LNCAP (cell line): Measurements from ENCODE around the gene ALDH1B1.
A peak's percentile ranks its signal among the peaks of the same experiment; 100 is the strongest.

Source experiments
- CTCF ChIP-seq: fragments of 450-650 bp; IDR thresholded peaks from 2 replicates; pipeline ENCODE4 v1.5.1; 2017; ENCODE audit warnings: mild to moderate bottlenecking

The ALDH1B1 gene

GRCh38 chr9:38423973-38424843 lies 31.7 kb downstream of the ALDH1B1 start, which contains the start of gene IGFBPL1:
Gene IGFBPL1 (minus strand): TSS chr9:38424454. CDS start chr9:38424424, 30 bp downstream.
- no peak for TF ChIP-seq CTCF

- TF ChIP-seq CTCF: no peak
These were observed 32.4 kb downstream of the ALDH1B1 start for GRCh38 chr9:38424918-38425317.

GRCh38 chr9:38428062-38428461 lies 35.6 kb downstream of the ALDH1B1 start:
- no peak for TF ChIP-seq CTCF

GRCh38 chr9:38431116-38431515 lies 38.6 kb downstream of the ALDH1B1 start:
- no peak for TF ChIP-seq CTCF

GRCh38 chr9:38432922-38433510 lies 40.5 kb downstream of the ALDH1B1 start:
- TF ChIP-seq CTCF: peak; percentile 69

- TF ChIP-seq CTCF: no peak
These were observed 41.9 kb downstream of the ALDH1B1 start for GRCh38 chr9:38434365-38434764.

GRCh38 chr9:38434853-38435252 lies 42.4 kb downstream of the ALDH1B1 start:
- no peak for TF ChIP-seq CTCF
